ENCODE data around the gene TARBP1.

DNA sequence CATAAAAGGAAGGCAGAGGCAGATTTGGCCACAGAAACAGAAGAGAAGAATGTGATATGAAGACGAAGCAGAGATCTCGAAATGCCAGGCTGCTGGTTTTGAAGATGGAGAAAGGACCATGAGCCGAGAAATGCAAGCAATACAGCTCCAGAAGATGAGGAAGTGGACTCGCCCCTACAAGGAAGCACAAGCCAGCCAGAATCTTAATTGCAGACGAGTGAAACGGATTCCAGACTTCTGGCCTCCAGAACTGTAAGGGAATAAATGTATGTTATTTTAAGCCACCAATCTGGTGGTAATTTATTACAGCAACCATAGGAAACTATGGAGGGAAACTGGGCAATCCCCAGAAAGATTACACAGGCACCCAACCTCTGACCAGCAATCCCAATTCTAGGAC lies 24.1 kb downstream of the TARBP1 start:
- TF ChIP-seq POLR2AphosphoS5 (IDR thresholded peaks at IDR 0.05): no peak
- no peak for TF ChIP-seq CTCF (IDR thresholded peaks at IDR 0.05)
- no peak for TF ChIP-seq POLR2A (IDR thresholded peaks at IDR 0.05; ENCODE audit: low read depth)
- TF ChIP-seq EP300 (IDR thresholded peaks at IDR 0.05): no peak
